NOMO-1 treated with DMSO at 0.1 percent for 48 hours (cell line): Measurements from ENCODE around the gene PLLP.

Source experiments
- DNase-seq: peaks from one replicate; lab custom pipeline; 2025; ENCODE audit not compliant: unreplicated experiment; lab: John Stamatoyannopoulos, UW

Gene PLLP

GRCh38 chr16:57226701-57227621 lies 57.5 kb downstream of the PLLP start:
- no peak for DNase-seq

- no peak for DNase-seq
Observed at GRCh38 chr16:57225978-57226377, 58.5 kb downstream of the PLLP start.

GRCh38 chr16:57224651-57225335 lies 59.7 kb downstream of the PLLP start:
- no peak for DNase-seq

- DNase-seq = no peak
Observed at GRCh38 chr16:57223057-57223456, 61.4 kb downstream of the PLLP start.

- no peak for DNase-seq
Observed at GRCh38 chr16:57216968-57217367, 67.5 kb downstream of the PLLP start.

GRCh38 chr16:57213462-57213861 lies 71.0 kb downstream of the PLLP start:
- no peak for DNase-seq

GRCh38 chr16:57209780-57210179 lies 74.7 kb downstream of the PLLP start:
- no peak for DNase-seq

GRCh38 chr16:57208926-57209325 lies 75.5 kb downstream of the PLLP start:
- DNase-seq = no peak
